Astrocyte of the hippocampus (primary cell): ENCODE measurements around the gene CWC15.
"Not testable (repeated sequence)": the region's sequence is repeated elsewhere in the genome, so short reads cannot be mapped to it uniquely, and the experiment has no call there.

Source experiments
- DNase-seq: peaks from one replicate; pipeline ENCODE4 v3.0.0; 2011; ENCODE audit warnings: low read depth, low spot score

CWC15 gene

DNA sequence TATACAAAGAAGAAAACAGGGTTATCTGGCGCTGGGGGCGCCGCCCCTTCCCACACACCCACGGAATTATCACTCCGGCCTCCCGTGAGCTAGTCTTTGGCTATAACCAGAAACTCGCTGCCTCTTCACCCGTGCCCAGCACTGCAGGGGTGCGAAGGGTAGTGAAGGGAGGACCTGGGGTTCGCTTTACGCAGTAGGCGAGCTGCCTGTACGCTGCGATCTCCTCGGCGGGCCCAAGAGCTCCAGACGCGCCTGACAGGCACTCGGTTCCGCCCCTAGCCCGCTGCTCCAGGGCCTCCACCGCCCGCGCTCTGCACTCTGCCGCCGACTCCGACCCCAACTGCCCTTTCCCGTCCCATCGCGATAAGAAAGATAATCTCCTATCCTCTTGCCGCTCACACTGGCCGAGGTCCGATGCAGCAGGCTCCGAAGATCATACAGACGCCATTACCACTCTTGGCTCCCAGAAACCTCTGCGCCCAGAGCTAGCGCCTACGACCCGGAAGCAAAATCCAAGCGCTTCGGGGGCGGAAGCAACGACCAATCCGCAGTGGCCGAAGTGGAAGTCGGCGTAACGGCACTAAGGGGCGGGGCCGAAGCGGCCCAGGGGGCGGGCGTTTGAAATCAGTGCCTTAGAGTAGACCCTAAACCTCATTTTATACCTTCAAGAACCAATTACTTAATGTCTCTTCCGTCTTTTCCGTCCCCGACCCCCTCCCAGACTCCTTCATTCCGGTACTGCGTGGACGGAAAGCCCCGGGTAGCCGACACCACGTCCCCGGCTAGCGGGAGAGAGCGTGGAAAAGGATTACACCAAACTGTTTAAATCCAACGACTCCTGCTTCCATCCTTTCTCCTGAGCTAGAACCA lies at the start of gene CWC15, which contains the start of gene KDM4D:
TSS of gene CWC15 (minus strand) at position 458 of the 870 bp plus-strand sequence. CDS start 1,371 bp downstream, outside the sequence.
TSS of gene KDM4D (plus strand) at position 611 of the 870 bp plus-strand sequence. CDS start 23,664 bp downstream, outside the sequence.
- peak; percentile 97 for DNase-seq

DNA sequence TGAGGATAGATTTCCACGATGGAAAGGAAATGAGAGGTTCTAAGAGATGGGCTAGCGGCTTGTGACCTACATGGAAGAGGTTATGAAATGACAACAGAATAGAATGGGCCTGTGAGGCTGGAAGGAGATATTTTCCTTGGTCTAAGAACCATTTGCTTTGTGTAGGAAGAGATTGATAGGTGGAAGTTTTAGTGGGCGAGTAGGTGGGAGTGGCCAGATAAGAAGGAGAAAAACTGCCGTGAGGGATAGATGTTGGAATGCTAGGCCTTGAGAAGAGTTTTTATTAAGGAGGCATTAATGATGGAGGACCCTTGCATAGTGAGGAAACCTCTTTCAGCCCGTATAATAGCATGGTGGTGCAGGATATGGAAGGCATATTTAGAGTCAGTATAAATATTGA lies 48.1 kb upstream of the CWC15 start:
- not testable (repeated sequence) for DNase-seq

DNA sequence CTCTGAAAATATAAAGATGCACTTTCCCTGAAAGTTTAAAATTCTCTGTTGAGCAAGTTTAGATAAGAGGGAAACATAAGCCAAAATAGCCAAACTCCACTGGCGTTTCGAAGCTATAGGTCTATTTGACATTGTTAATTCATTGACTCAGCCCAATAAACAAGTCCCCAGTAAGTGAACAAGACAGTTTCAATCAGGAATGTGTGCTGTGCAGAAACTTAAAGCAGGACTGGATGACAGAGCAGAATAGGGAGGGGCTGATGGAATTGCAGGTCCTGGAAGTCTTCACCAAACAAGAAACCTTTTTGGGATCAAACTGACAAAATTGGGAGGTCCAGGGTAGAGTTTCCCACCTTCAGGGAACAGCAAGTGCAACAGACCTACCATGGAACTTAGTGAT lies 42.8 kb upstream of the CWC15 start:
- no peak for DNase-seq

- DNase-seq: no peak
Measured at GRCh38 chr11:95014184-95014821, 40.9 kb upstream of the CWC15 start.

- no peak for DNase-seq
Measured at GRCh38 chr11:95011376-95011775, 38.0 kb upstream of the CWC15 start.

DNA sequence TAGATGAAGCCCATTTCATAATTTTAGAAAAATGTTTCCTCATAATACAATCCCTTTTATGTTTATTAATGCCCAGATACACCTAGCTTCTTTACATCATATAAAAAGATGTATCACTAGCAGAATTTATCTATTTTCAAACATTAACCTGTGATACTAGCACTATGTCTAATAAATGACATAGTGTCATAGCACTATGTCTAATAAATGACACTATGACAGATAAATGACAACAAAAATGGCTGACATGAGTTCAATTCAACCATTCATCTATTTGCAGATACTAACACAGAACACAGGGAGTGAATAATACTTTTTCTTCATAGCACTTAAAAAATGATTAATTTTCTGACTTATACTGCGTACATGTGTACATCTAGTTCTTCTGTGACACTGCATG lies 32.3 kb upstream of the CWC15 start:
- DNase-seq: no peak

DNA sequence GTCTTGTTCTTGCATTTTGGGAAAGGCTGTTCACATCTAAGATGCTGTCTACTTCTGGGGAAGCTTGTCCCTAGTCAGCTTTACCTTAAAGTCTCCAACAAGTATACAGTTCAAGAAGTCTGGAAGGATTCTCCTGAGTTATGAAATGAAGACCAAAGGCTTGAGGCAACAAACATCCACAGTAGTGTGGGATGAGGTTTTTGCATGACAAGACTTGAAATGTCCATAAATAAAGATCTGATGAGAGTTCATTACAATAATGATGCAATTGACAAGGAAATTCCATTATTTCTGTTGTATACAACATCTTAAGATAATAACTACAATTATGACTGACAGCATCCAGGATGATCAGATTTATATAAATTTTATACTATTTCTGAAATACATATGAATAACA lies 30.4 kb upstream of the CWC15 start:
- no peak for DNase-seq

DNA sequence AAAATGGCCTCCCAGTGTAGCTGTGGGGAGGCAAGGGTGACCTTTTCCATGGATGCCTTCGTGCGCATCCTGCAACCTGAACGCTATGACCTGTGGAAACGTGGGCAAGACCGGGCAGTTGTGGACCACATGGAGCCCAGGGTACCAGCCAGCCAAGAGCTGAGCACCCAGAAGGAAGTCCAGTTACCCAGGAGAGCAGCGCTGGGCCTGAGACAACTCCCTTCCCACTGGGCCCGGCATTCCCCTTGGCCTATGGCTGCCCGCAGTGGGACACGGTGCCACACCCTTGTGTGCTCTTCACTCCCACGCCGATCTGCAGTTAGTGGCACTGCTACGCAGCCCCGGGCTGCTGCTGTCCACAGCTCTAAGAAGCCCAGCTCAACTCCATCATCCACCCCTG lies 24.9 kb upstream of the CWC15 start:
- DNase-seq: no peak

DNA sequence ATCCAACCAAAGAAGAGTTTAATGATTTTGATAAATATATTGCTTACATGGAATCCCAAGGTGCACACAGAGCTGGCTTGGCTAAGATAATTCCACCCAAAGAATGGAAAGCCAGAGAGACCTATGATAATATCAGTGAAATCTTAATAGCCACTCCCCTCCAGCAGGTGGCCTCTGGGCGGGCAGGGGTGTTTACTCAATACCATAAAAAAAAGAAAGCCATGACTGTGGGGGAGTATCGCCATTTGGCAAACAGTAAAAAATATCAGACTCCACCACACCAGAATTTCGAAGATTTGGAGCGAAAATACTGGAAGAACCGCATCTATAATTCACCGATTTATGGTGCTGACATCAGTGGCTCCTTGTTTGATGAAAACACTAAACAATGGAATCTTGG lies 24.1 kb upstream of the CWC15 start:
- no peak for DNase-seq

GRCh38 chr11:94993400-94993943 lies 20.1 kb upstream of the CWC15 start:
- no peak for DNase-seq

GRCh38 chr11:94988748-94989147 lies 15.4 kb upstream of the CWC15 start:
- DNase-seq: no peak

GRCh38 chr11:94987378-94987777 lies 14.0 kb upstream of the CWC15 start:
- no peak for DNase-seq

DNA sequence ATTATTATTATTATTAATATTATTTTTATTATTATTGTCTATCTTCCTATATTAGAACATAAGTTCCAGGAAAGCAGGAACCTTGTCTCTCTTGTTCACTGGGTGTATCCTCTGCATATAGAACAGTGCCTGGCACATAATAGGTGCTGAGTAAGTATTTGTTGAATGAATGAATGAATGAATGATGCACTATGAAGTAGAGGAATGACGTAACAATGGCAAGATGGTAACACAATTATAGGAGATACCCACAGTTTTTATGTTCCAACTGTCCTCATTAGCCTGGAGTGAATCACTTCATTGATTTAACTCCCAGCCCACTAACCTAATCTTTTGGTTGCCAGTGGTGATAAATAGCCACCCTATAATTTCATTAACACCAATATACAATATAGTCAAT lies 2.2 kb upstream of the CWC15 start:
- DNase-seq: no peak

DNA sequence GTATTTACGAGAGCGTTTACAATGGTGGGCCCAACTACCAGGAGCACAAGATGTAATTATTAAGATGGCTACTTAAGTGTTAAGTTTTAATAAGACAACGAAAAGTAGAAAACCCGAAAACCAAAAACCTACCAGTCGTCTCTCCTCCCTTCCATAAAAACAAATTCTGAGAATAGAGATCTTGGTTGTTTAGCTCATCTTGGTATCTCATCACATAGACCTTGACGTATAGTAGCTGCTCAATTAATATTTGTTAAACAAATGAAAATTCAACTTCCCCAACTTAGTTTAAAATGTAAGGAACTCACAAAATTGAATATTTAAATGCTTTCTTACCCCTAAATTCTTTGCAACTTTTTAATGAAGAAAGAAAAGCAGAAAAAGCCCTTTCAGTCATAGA lies 822 bp upstream of the CWC15 start:
- DNase-seq: no peak

DNA sequence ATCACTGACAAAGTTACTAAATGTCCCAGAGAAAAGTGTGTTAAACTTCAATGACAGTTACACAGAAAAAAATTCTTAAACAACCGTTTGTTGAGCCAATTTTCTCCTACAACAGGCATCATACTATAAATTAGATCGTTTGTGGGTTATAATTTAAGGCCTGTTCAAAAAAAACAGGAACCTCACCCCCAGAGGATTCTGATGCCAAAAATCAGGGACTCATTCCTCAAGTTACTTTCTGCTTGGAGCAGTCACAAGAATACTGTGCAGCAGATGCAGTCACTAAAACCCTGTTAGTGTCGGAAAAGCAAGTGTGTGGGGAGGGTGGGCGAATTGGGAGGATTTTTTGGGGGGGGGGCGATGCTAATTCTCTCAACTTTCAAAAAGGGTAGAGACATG lies 657 bp downstream of the CWC15 start:
- no peak for DNase-seq

- DNase-seq: peak; percentile 13
Measured at GRCh38 chr11:94968334-94968958, 4.9 kb downstream of the CWC15 start.

- no peak for DNase-seq
Measured at GRCh38 chr11:94964934-94965333, 8.4 kb downstream of the CWC15 start.

DNA sequence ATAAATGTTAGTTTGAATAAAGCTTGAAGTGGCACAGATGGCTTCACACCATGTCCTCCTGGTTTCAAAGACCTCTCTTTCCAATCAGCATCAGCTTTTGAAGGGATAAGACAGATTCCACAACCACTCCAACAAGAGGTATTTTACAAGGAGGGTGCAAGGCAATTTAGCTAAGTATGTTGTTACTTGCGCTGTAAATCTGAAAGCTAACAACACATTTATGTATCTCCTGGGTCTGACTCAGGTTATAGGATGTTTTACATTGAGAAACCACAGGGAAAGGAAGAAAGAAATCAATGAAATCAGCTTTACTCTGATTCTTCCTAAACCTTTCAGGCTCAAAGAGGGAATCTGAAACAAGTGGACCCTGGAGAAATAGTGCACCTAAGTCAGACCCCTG lies 12.1 kb downstream of the CWC15 start:
- no peak for DNase-seq

DNA sequence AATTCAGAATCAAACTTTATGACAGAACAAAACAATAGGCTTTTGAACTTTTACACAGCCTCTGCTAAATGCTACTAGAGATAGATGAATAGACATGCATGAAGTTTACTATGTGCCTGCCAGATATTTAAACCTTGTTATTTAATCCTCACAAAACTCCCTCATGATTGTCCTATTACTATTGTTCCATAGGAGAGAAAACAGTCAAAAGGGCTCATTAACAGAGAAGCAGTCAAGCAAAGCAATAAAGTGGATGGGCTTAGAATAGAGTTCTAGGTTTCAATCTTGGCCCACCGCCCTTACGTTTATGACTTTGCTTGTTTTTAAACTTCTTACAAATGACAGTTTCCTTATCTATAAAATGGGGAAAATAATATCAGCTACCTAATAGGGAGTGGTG lies 12.9 kb downstream of the CWC15 start:
- no peak for DNase-seq

GRCh38 chr11:94959179-94959578 lies 14.2 kb downstream of the CWC15 start:
- no peak for DNase-seq

DNA sequence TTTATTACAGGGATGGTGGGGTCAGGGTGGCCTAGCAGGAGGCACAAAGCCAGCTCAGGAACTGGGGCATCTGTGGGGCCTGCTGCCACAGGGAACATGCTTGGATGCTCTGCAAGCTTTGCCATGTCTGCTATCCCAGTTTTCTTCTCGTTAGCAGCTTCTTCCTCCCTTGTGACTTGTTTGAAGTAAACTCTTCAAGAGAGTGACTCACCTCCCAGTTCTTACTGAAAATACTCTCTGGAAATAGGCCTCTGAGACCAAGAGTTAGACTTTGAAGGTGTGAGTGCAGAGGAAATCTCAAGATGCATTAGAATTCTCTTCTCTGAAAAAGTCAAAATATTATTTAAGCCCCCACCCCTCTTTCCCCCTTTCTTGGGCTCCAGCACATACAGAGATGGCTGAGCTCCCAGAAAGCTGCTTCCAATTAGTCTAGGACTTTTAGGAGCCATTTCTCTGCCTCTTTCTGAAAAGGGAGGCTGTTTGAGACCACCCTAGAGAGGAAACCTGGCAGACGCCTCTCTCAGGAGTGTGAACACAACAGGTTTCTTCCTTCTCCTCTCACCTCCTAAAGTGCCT lies 15.1 kb downstream of the CWC15 start:
- peak; percentile 36 for DNase-seq

DNA sequence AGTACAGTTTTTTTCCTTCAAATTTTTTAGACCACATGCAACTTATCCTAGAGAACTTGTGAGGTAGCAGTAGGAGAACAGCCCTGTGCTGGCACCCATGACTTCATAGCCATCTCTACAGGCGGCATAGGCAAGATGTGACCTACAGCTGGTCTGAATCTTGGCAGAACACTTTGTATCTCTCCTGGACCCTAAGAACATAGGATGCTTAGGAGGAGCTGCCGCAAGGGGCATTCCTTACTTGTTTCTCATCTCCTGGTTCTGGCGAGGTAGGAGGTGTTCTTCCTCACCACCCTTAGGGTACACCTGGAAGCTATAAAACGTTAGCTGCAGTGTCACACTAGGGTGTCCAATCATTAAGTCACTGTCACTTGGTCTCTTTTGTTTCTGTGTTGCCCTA lies 16.4 kb downstream of the CWC15 start:
- no peak for DNase-seq
